HG03045 (cell line): ENCODE data around the gene ACSS2.

Source experiments
- ATAC-seq: cut with Tn5 transposase; IDR thresholded peaks from one replicate; pipeline ENCODE4 v1.9.1; 2021; ENCODE audit warnings: mild to moderate bottlenecking, moderate library complexity; ENCODE audit not compliant: unreplicated experiment

ACSS2 gene

DNA sequence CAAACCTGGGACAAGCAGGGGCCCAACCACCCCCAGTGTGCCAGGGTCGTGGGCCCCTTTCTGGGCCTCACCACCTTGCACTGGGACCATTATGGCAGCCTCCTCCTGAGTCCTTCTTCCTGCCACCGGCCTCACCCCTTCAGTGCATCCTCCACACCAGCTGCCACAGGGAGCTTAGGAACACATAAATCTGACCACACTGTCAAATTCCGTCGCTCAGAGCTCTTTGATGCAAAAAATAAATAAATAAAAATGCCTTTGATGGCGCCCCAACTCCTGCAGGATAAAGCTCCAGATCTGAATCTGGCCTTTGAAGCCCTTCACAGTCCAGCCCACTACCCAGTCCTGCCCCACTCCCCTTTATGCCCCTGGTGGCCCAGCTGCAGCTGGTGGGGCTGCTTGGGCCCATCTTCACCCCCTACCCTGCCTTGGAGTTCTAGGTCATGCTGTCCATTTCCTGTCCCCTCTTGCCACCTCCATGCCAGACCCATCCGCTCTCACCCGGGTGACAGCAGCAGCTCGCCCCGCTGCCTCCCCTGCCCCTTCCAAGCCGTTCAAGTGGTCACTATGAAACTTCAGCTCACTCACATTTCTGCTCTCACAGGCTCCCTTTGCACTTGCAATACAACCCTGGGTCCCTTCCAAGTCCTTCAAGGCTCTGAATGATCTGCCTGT lies 95.3 kb downstream of the ACSS2 start:
- ATAC-seq: no peak

DNA sequence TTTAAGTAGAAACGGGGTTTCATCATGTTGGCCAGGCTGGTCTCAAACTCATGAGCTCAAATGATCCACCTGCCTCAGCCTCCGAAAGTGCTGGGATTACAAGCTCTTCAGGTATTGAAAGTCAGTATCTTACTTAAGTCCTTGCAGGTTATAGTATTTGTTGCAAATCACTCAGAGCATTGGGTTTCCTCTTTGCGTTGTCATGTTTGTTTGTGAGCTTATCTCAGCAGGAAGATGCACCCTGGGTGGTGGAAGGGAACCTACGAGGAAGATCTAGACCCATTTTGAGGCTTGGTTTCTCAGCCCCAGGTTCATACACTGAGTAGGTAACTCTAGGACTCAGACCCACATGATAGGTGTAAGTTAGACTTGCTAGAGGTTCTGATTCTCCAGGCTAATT lies 97.8 kb downstream of the ACSS2 start:
- no peak for ATAC-seq

DNA sequence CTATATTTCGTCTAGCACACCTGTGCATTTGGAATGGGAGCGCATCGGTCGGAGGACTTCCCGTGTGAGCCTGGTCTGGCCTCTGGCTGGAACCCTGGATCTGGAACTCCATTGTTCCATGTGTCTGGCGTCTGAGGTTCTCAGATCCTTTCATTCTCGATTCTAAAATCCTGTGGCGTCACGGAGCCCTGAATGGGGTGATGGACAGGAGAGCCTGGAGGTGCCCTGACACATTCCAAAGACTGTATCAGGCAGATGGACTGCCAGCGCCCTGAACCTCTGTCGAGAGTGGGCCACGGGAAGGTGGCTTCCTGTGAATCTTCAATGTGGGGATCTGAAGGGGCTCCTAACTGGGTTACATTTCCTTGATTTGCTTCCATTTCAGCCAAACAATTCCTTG lies 99.9 kb downstream of the ACSS2 start:
- no peak for ATAC-seq
